Kidney glomerular epithelial cell (primary cell): ENCODE data around the gene DLX5.

Source experiments
- DNase-seq: peaks from one replicate; lab custom pipeline; 2025; lab: John Stamatoyannopoulos, UW

DLX5 gene

GRCh38 chr7:97018126-97018601, 6.5 kb downstream of the DLX5 start:
- DNase-seq: no peak

GRCh38 chr7:97017192-97018125, 7.2 kb downstream of the DLX5 start:
- DNase-seq: no peak

GRCh38 chr7:97016381-97017191, 8.0 kb downstream of the DLX5 start:
- DNase-seq: no peak

- no peak for DNase-seq
Observed at GRCh38 chr7:97015756-97016380, 8.8 kb downstream of the DLX5 start.

GRCh38 chr7:97015279-97015678, 9.4 kb downstream of the DLX5 start:
- no peak for DNase-seq

- DNase-seq: no peak
Observed at GRCh38 chr7:97014145-97014750, 10.4 kb downstream of the DLX5 start.

- DNase-seq: no peak
Observed at GRCh38 chr7:97013845-97014134, 10.8 kb downstream of the DLX5 start.

- DNase-seq: no peak
Observed at GRCh38 chr7:97013134-97013844, 11.3 kb downstream of the DLX5 start.

GRCh38 chr7:97012365-97013133, 12.1 kb downstream of the DLX5 start:
- DNase-seq: no peak

- no peak for DNase-seq
Observed at GRCh38 chr7:97011536-97012364, 12.9 kb downstream of the DLX5 start.

GRCh38 chr7:97011104-97011503, 13.5 kb downstream of the DLX5 start:
- no peak for DNase-seq

GRCh38 chr7:97009753-97010732, 14.6 kb downstream of the DLX5 start:
- DNase-seq: no peak

- DNase-seq: no peak
Observed at GRCh38 chr7:97008275-97008917, 16.2 kb downstream of the DLX5 start.

- DNase-seq: no peak
Observed at GRCh38 chr7:97007583-97007861, 17.1 kb downstream of the DLX5 start.

GRCh38 chr7:97006816-97007582, 17.6 kb downstream of the DLX5 start:
- no peak for DNase-seq

- no peak for DNase-seq
Observed at GRCh38 chr7:97006055-97006815, 18.4 kb downstream of the DLX5 start.
